ENCODE data around the gene CRLF3.
"Not testable (repeated sequence)": the region's sequence is repeated elsewhere in the genome, so short reads cannot be mapped to it uniquely, and the experiment has no call there.

CRLF3 gene

GRCh38 chr17:30821871-30822723, 2.4 kb downstream of the CRLF3 start:
- Histone ChIP-seq H3K27me3 (ENCODE audit: insufficient read depth, low read depth, severe bottlenecking) (no peaks in the 10 kb centered on the region), H3K9me3 (ENCODE audit: severe bottlenecking) (no peaks in the 10 kb centered on the region), H3K4me3 (ENCODE audit: low read depth, low read length) (no peak overlapping the region), H3K27ac (no peak overlapping the region), H3K36me3 (no peaks in the 10 kb centered on the region; the same call in 1 of the 2 replicates)
- TF ChIP-seq CTCF (IDR thresholded peaks at IDR 0.05; ENCODE audit: low read depth, low read length): no peak
- no peak for DNase-seq

GRCh38 chr17:30819971-30820705, 4.4 kb downstream of the CRLF3 start:
- no peaks in the 10 kb centered on the region for H3K27me3 ChIP-seq (ENCODE audit: insufficient read depth, low read depth, severe bottlenecking)
- no peak overlapping the region for H3K4me3 ChIP-seq (ENCODE audit: low read depth, low read length)
- no peaks in the 10 kb centered on the region for H3K9me3 ChIP-seq (ENCODE audit: severe bottlenecking)
- H3K27ac ChIP-seq: no peak overlapping the region
- DNase-seq: no peak
- no peaks in the 10 kb centered on the region; the same call in 1 of the 2 replicates for H3K36me3 ChIP-seq
- no peak for TF ChIP-seq CTCF (IDR thresholded peaks at IDR 0.05; ENCODE audit: low read depth, low read length)

GRCh38 chr17:30816165-30816564, 8.3 kb downstream of the CRLF3 start:
- Histone ChIP-seq H3K36me3 (peaks cover 3% of the 10 kb centered on the region; the same call in 1 of the 2 replicates), H3K27me3 (ENCODE audit: insufficient read depth, low read depth, severe bottlenecking) (no peaks in the 10 kb centered on the region), H3K27ac (no peak overlapping the region), H3K4me3 (ENCODE audit: low read depth, low read length) (no peak overlapping the region), H3K9me3 (ENCODE audit: severe bottlenecking) (no peaks in the 10 kb centered on the region)
- no peak for DNase-seq
- TF ChIP-seq CTCF (IDR thresholded peaks at IDR 0.05; ENCODE audit: low read depth, low read length): no peak

- H3K4me3 ChIP-seq (ENCODE audit: low read depth, low read length): not testable (repeated sequence)
Measured at GRCh38 chr17:30814860-30815259, 9.6 kb downstream of the CRLF3 start.

GRCh38 chr17:30814236-30814635, 10.3 kb downstream of the CRLF3 start:
- not testable (repeated sequence) for H3K4me3 ChIP-seq (ENCODE audit: low read depth, low read length); DNase-seq; H3K27me3 ChIP-seq (ENCODE audit: insufficient read depth, low read depth, severe bottlenecking); H3K36me3 ChIP-seq; H3K9me3 ChIP-seq (ENCODE audit: severe bottlenecking); H3K27ac ChIP-seq

More at GRCh38 chr17:30814860-30815259, 9.6 kb downstream of the CRLF3 start:
- H3K9me3 ChIP-seq (ENCODE audit: severe bottlenecking); H3K27ac ChIP-seq; H3K27me3 ChIP-seq (ENCODE audit: insufficient read depth, low read depth, severe bottlenecking); H3K36me3 ChIP-seq; DNase-seq: not testable (repeated sequence)

- no peak for DNase-seq
- H3K4me3 ChIP-seq (ENCODE audit: low read depth, low read length): no peak overlapping the region
- H3K9me3 ChIP-seq (ENCODE audit: severe bottlenecking): no peaks in the 10 kb centered on the region
- H3K27me3 ChIP-seq (ENCODE audit: insufficient read depth, low read depth, severe bottlenecking): no peaks in the 10 kb centered on the region
- peaks cover 11% of the 10 kb centered on the region for H3K36me3 ChIP-seq
- no peak overlapping the region for H3K27ac ChIP-seq
- TF ChIP-seq CTCF (IDR thresholded peaks at IDR 0.05; ENCODE audit: low read depth, low read length): no peak
Measured at GRCh38 chr17:30812218-30813177, 12.0 kb downstream of the CRLF3 start.

Measured in WERI-Rb-1 (cell line).